Neural cell (in vitro differentiated cells): Measurements from ENCODE around the gene FOXN1. TPM values are rescaled to one million over a fixed set of nuclear protein-coding genes. Genes with fewer than 3 reads are reported as not detected.

Source experiments
- H2AFZ ChIP-seq: fragments of 200-600, 300-800 bp; sonication (generic), shearing (Covaris generic); 2 replicates; pipeline ENCODE4 v1.6.0; 2014; ENCODE audit warnings: low read depth, mild to moderate bottlenecking, antibody characterized with exemption, low read length, moderate library complexity
- H3F3A ChIP-seq: fragments of 200-600 bp; shearing (Covaris generic); 2 replicates; pipeline ENCODE4 v1.6.1; 2016; ENCODE audit warnings: mild to moderate bottlenecking, moderate library complexity, mixed read lengths, antibody characterized with exemption, low read length; ENCODE audit not compliant: insufficient read depth, poor library complexity, severe bottlenecking
- H3K27ac ChIP-seq: fragments of 200-600, 300-800 bp; sonication (generic), shearing (Covaris generic); 2 replicates; pipeline ENCODE4 v1.5.1; 2014; ENCODE audit warnings: mild to moderate bottlenecking, low read length, moderate library complexity
- H3K27me3 ChIP-seq: fragments of 300-800, 200-600 bp; sonication (generic), shearing (Covaris generic); 2 replicates; pipeline ENCODE4 v1.6.0; 2014; ENCODE audit warnings: mild to moderate bottlenecking, low read depth, low read length, moderate library complexity; ENCODE audit not compliant: insufficient read depth
- H3K36me3 ChIP-seq: fragments of 300-800, 200-600 bp; sonication (generic), shearing (Covaris generic); 2 replicates; pipeline ENCODE4 v1.5.1; 2014; ENCODE audit warnings: mild to moderate bottlenecking, antibody characterized with exemption, low read length, moderate library complexity; ENCODE audit not compliant: insufficient read depth
- H3K4me2 ChIP-seq: fragments of 300-800, 200-600 bp; sonication (generic), shearing (Covaris generic); 2 replicates; pipeline ENCODE4 v1.6.0; 2014; ENCODE audit warnings: mild to moderate bottlenecking, low read length
- H3K4me3 ChIP-seq: fragments of 300-800, 200-600 bp; sonication (generic), shearing (Covaris generic); 2 replicates; pipeline ENCODE4 v1.5.1; 2014; ENCODE audit warnings: mild to moderate bottlenecking, low read length, moderate library complexity
- H3K79me2 ChIP-seq: fragments of 200-600 bp; shearing (Covaris generic); replicated peaks from 2 replicates; pipeline ENCODE4 v1.6.0; 2014; ENCODE audit warnings: mild to moderate bottlenecking, low read length, moderate library complexity; ENCODE audit not compliant: insufficient read depth
- H3K9ac ChIP-seq: fragments of 300-800, 200-600 bp; sonication (generic), shearing (Covaris generic); 2 replicates; pipeline ENCODE4 v1.6.1; 2016; ENCODE audit warnings: mild to moderate bottlenecking, low read length, mixed read lengths
- H3K9me2 ChIP-seq: fragments of 200-600 bp; shearing (Covaris generic); 2 replicates; pipeline ENCODE4 v1.6.1; 2016; ENCODE audit warnings: mild to moderate bottlenecking, low read length, mixed read lengths; ENCODE audit not compliant: insufficient read depth
- H3K9me3 ChIP-seq: fragments of 200-600, 300-800 bp; sonication (generic), shearing (Covaris generic); 2 replicates; pipeline ENCODE4 v1.6.1; 2016; ENCODE audit warnings: mild to moderate bottlenecking, mixed run types, low read length, moderate library complexity, mixed read lengths
- H4K20me1 ChIP-seq: fragments of 200-600 bp; shearing (Covaris generic); 2 replicates; pipeline ENCODE4 v1.6.1; 2016; ENCODE audit warnings: mild to moderate bottlenecking, mixed run types; ENCODE audit not compliant: insufficient read depth
- EP300 ChIP-seq: fragments of 450-650 bp; conservative IDR thresholded peaks from 2 replicates; pipeline ENCODE4 v1.6.1; 2014; ENCODE audit warnings: antibody characterized with exemption, mild to moderate bottlenecking, moderate library complexity; ENCODE audit not compliant: poor library complexity, severe bottlenecking
- EZH2 ChIP-seq: fragments of 200-600, 300-800 bp; shearing (Covaris generic), sonication (generic); IDR thresholded peaks from 2 replicates; pipeline ENCODE4 v1.6.1; 2014; ENCODE audit warnings: antibody characterized with exemption, low read length, borderline replicate concordance, mild to moderate bottlenecking; ENCODE audit not compliant: insufficient read depth, poor library complexity, severe bottlenecking
- MXI1 ChIP-seq: fragments of 450-650 bp; conservative IDR thresholded peaks from 2 replicates; pipeline ENCODE4 v1.6.1; 2014; ENCODE audit warnings: antibody characterized with exemption, mild to moderate bottlenecking; ENCODE audit not compliant: poor library complexity, severe bottlenecking
- POLR2AphosphoS5 ChIP-seq: IDR thresholded peaks from 2 replicates; pipeline ENCODE4 v1.6.1; 2012
- RAD21 ChIP-seq: fragments of 450-650 bp; conservative IDR thresholded peaks from 2 replicates; pipeline ENCODE4 v1.6.1; 2014; ENCODE audit warnings: antibody characterized with exemption, mild to moderate bottlenecking, moderate library complexity
- SMC3 ChIP-seq: fragments of 450-650 bp; conservative IDR thresholded peaks from 2 replicates; pipeline ENCODE4 v1.6.1; 2014; ENCODE audit warnings: antibody characterized with exemption, mild to moderate bottlenecking, moderate library complexity; ENCODE audit not compliant: poor library complexity
- TAF1 ChIP-seq: IDR thresholded peaks from 2 replicates; pipeline ENCODE4 v1.6.1; 2012; ENCODE audit warnings: low read depth
- polyA plus RNA-seq: library from polyadenylated mRNA; depleted of rRNA; stranded (reverse); fragments of >200 nt; gene quantifications from 2 replicates; pipeline ENCODE4 v1.2.3, GENCODE V29; 2014
- TF ChIP-seq, protein P1 (sequence below): IDR thresholded peaks from 2 replicates; pipeline ENCODE4 v1.6.1; 2012; ENCODE audit warnings: borderline replicate concordance
- TF ChIP-seq, protein P2 (sequence below): fragments of 450-650 bp; IDR thresholded peaks from 2 replicates; pipeline ENCODE4 v1.5.1; 2014; ENCODE audit warnings: antibody characterized with exemption, mild to moderate bottlenecking, moderate library complexity; ENCODE audit not compliant: poor library complexity, severe bottlenecking

FOXN1 gene
- polyA plus RNA-seq, 1 donor from 2014 or later: not detected

DNA sequence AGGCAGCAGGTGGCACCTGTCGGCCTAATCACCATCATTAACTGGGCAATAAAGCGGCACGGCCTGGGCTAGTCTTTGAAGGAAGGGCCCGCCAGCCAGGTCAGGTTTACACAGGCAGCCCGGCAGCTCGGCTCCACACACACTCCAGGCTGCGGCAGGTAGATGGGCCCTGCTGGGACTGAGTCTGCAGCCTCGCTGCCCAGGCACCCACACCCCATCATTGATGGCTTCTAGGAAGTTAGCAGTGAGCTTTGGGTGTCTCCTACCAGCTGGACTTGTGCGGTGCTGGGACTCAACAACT lies 6.8 kb upstream of the FOXN1 start:
- H3F3A ChIP-seq: no peaks in the 10 kb centered on the region
- H4K20me1 ChIP-seq: no peaks in the 10 kb centered on the region
- no peak overlapping the region for H2AFZ ChIP-seq
- H3K9me2 ChIP-seq: no peaks in the 10 kb centered on the region
- H3K9ac ChIP-seq: no peak overlapping the region
- H3K9me3 ChIP-seq: no peaks in the 10 kb centered on the region
- no peaks in the 10 kb centered on the region for H3K27me3 ChIP-seq
- H3K27ac ChIP-seq: no peak overlapping the region
- H3K4me3 ChIP-seq: no peak overlapping the region
- no peak overlapping the region for H3K4me2 ChIP-seq
- TF ChIP-seq, protein P1, sequence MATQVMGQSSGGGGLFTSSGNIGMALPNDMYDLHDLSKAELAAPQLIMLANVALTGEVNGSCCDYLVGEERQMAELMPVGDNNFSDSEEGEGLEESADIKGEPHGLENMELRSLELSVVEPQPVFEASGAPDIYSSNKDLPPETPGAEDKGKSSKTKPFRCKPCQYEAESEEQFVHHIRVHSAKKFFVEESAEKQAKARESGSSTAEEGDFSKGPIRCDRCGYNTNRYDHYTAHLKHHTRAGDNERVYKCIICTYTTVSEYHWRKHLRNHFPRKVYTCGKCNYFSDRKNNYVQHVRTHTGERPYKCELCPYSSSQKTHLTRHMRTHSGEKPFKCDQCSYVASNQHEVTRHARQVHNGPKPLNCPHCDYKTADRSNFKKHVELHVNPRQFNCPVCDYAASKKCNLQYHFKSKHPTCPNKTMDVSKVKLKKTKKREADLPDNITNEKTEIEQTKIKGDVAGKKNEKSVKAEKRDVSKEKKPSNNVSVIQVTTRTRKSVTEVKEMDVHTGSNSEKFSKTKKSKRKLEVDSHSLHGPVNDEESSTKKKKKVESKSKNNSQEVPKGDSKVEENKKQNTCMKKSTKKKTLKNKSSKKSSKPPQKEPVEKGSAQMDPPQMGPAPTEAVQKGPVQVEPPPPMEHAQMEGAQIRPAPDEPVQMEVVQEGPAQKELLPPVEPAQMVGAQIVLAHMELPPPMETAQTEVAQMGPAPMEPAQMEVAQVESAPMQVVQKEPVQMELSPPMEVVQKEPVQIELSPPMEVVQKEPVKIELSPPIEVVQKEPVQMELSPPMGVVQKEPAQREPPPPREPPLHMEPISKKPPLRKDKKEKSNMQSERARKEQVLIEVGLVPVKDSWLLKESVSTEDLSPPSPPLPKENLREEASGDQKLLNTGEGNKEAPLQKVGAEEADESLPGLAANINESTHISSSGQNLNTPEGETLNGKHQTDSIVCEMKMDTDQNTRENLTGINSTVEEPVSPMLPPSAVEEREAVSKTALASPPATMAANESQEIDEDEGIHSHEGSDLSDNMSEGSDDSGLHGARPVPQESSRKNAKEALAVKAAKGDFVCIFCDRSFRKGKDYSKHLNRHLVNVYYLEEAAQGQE: no peak
- TF ChIP-seq, protein P2, sequence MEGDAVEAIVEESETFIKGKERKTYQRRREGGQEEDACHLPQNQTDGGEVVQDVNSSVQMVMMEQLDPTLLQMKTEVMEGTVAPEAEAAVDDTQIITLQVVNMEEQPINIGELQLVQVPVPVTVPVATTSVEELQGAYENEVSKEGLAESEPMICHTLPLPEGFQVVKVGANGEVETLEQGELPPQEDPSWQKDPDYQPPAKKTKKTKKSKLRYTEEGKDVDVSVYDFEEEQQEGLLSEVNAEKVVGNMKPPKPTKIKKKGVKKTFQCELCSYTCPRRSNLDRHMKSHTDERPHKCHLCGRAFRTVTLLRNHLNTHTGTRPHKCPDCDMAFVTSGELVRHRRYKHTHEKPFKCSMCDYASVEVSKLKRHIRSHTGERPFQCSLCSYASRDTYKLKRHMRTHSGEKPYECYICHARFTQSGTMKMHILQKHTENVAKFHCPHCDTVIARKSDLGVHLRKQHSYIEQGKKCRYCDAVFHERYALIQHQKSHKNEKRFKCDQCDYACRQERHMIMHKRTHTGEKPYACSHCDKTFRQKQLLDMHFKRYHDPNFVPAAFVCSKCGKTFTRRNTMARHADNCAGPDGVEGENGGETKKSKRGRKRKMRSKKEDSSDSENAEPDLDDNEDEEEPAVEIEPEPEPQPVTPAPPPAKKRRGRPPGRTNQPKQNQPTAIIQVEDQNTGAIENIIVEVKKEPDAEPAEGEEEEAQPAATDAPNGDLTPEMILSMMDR: no peak
- H3K36me3 ChIP-seq: no peaks in the 10 kb centered on the region
- H3K79me2 ChIP-seq: no peaks in the 10 kb centered on the region

DNA sequence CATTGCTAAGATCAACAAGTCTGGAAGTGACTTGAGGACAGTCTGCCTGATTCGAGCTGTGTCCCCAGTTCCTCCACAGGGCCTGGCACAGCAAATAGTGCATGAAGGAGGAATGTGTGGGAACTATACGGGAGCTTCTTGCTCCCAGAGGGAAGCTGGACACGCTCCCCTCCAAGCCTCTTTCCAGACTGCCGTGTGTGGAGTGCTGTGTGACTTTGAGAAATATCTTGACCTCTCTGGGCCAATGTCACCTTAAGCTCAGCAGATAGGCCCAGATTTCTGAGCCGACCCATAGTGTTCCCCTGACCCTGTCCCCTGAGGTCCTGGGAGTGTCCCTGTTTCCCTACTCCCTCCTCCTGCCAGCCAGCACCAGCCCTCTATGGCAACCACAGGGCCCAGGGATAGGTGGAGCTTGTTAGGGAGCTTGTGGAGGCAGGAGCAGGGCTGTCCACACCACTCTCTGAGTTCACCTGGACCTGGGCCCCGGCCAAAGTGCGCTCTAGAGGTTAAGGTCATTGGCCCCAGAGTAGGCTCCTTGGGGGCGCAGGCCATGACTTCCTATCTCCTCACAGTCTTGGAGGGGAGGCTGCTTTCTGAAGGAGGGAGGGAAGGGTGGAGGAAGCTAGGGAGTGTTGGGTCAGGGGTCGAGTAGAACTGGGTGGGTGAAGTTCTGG lies 6.3 kb upstream of the FOXN1 start:
- no peak overlapping the region for H3K4me2 ChIP-seq
- no peaks in the 10 kb centered on the region for H3K36me3 ChIP-seq
- TF ChIP-seq POLR2AphosphoS5 (no peak), TAF1 (no peak), EZH2 (no peak), MXI1 (no peak), EP300 (no peak), SMC3 (no peak), RAD21 (no peak)
- TF ChIP-seq, protein P2: no peak
- TF ChIP-seq, protein P1: no peak
- H3K27me3 ChIP-seq: no peaks in the 10 kb centered on the region
- no peaks in the 10 kb centered on the region for H3F3A ChIP-seq
- no peaks in the 10 kb centered on the region for H3K79me2 ChIP-seq
- no peaks in the 10 kb centered on the region for H3K9me2 ChIP-seq
- no peak overlapping the region for H2AFZ ChIP-seq
- no peaks in the 10 kb centered on the region for H3K9me3 ChIP-seq
- no peak overlapping the region for H3K27ac ChIP-seq
- H3K9ac ChIP-seq: no peak overlapping the region
- no peaks in the 10 kb centered on the region for H4K20me1 ChIP-seq
- H3K4me3 ChIP-seq: no peak overlapping the region
